Ishikawa (cell line): ENCODE measurements around the gene HAPSTR1.

Source experiments
- TAF1 ChIP-seq: IDR thresholded peaks from 2 replicates; pipeline ENCODE4 v1.6.1; 2012; ENCODE audit warnings: low read depth, mild to moderate bottlenecking
- TF ChIP-seq, protein P1 (sequence below): IDR thresholded peaks from 2 replicates; pipeline ENCODE4 v1.6.1; 2012

DNA sequence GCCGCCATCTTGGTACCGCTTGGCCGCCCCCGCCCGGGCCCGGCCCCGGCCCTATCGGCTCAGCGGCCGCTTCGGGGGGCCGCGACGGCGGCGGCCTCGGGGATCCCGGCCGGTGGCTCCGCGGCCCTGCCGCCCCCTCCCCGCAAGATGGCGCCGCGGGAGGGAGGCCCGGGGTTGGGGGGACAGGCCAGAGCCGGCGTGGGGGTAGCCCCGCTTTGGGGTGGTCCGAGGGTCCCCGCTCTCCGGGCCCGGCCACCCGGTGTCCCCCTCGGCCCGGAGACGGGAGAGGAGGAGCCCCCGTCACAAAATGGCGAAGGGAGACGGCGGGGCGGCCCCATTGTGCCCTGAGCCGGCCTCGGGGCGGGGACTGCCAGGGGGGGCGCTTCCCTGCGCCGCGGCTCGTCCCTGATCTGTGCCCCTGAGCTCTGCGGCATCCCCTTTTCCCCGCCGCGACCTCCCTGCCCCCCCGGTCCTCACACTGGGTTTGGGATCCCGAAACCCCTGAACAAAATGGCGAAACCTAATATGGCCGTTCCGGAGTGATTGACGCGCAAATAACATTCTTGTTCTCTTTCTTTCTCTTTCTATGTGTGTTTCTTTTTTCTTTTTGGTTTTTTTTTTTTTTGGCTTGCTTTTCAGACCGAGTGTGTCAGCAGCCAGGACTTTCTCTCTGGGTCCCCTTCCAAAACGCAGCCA, 986 bp downstream of the HAPSTR1 start:
- TF ChIP-seq, protein P1, sequence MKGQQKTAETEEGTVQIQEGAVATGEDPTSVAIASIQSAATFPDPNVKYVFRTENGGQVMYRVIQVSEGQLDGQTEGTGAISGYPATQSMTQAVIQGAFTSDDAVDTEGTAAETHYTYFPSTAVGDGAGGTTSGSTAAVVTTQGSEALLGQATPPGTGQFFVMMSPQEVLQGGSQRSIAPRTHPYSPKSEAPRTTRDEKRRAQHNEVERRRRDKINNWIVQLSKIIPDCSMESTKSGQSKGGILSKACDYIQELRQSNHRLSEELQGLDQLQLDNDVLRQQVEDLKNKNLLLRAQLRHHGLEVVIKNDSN: no peak
- no peak for TF ChIP-seq TAF1
